ENCODE data around the gene UCMA. TPM values are rescaled to one million over a fixed set of nuclear protein-coding genes. Genes with fewer than 3 reads are reported as not detected.
A peak's percentile ranks its signal among the peaks of the same experiment; 100 is the strongest.

The UCMA gene
- total and polyA plus RNA-seq, 9 of the 15 experiments (the other 6 are each of a cell fraction or from before 2014, with no cell fraction given) = not detected

DNA sequence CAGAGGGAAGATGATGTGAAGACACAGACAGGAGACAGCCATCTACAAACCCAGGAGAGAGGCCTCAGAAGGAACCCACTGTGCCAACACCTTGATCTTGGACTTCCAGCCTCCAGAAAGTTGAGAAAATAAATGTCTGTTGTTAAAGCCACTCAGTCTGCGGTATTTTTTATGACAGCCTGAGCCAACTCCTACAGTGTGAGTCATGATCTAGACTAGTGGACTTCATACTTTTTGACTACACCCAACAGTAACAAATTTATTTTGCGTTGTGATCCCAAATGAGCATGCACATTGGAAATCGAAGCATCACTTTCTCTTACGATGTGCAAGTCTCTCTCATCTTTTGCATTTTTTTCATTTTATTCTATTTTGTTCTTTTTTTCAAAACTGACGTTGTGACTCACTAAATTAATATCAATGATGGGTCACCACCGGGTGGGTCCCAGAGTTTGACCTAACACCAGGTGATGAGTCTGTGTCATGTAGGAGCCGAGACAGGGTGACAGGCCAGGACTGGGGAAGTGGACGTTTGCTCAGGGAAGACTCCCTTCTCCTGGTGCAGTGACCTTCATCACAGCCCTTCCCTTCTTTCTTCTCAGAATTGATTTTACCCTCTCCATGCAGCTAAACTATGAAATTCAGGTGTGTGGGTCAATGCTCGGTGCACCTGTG lies 36.8 kb upstream of the UCMA start:
- Histone ChIP-seq H3K36me3 (ENCODE audit: control insufficient read depth, insufficient read depth, low read length) (no peaks in the 10 kb centered on the region), H3K9me1 (ENCODE audit: control insufficient read depth, insufficient read depth, low read length) (no peaks in the 10 kb centered on the region), H3K4me3 (no peak overlapping the region), H3K27ac (ENCODE audit: extremely low read depth, low read depth, low read length) (peak overlapping the region; percentile 52; the same call in 1 of the 3 replicates), H3K4me1 (replicated peaks in 1 of 2; ENCODE audit: control insufficient read depth in 2 of 2, insufficient read depth in 2 of 2, low read length in 2 of 2) (peaks cover 21 to 24% of the 10 kb centered on the region in 2 experiments; a peak in 4 of 5 replicates), H4K20me1 (replicated peaks; ENCODE audit: control insufficient read depth, insufficient read depth, low read length) (no peaks in the 10 kb centered on the region), H3K27me3 (ENCODE audit: control insufficient read depth in 2 of 2, insufficient read depth in 2 of 2, low read length in 2 of 2) (no peaks in the 10 kb centered on the region), H3K9me3 (replicated peaks; ENCODE audit: control insufficient read depth, insufficient read depth, low read depth, low read length) (no peaks in the 10 kb centered on the region), H3K9ac (ENCODE audit: insufficient read depth in 1 of 2, low read depth in 2 of 2, low read length in 2 of 2) (no peak overlapping the region; a peak in 1 of 4 replicates), H2AFZ (ENCODE audit: low read depth, low read length) (peak overlapping the region; percentile 93), H3K4me2 (ENCODE audit: insufficient read depth, low read length) (peak overlapping the region; percentile 73), H3K79me2 (ENCODE audit: control insufficient read depth, insufficient read depth, low read length) (no peaks in the 10 kb centered on the region)
- intact Hi-C loops (cut with micrococcal nuclease) = loop anchor here (1.0 to 10.0 kb wide), 4 partner anchors 31 to 106 kb away; partner anchors contain the start of gene MCM10
- DNase-seq (ENCODE audit: extremely low read depth in 1 of 4, low spot score in 3 of 4) = peak; percentile 20 to 30 (median 26)
- no TSS peak for BruUV-seq (replicated peaks)
- peak; percentile 51; the same call in 2 of the 3 replicates for ATAC-seq
- WGBS (ENCODE audit: insufficient coverage, low coverage, missing lambda C conversion rate) = 22% methylated on average over 8 of the region's 9 CpGs
- FAIRE-seq = no peak
- in situ Hi-C loops (cut with MboI) = no loop called here
- CTCF ChIA-PET (ENCODE audit: low intra/inter-chr PET ratio) = no interaction called here
- POLR2A ChIA-PET = no interaction called here
- TF ChIP-seq SREBF1 (IDR thresholded peaks at IDR 0.05; ENCODE audit: borderline replicate concordance, low read depth, low read length) = no peak
- peak; percentile 57; the same call in 1 of the 2 replicates for TF ChIP-seq ETV5 (CRISPR knock-in tag; IDR thresholded peaks at IDR 0.05; ENCODE audit: low read depth)
- TF ChIP-seq, protein P1, sequence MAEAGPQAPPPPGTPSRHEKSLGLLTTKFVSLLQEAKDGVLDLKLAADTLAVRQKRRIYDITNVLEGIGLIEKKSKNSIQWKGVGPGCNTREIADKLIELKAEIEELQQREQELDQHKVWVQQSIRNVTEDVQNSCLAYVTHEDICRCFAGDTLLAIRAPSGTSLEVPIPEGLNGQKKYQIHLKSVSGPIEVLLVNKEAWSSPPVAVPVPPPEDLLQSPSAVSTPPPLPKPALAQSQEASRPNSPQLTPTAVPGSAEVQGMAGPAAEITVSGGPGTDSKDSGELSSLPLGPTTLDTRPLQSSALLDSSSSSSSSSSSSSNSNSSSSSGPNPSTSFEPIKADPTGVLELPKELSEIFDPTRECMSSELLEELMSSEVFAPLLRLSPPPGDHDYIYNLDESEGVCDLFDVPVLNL (CRISPR knock-in tag; IDR thresholded peaks at IDR 0.05; ENCODE audit: low read depth) = no peak
- no peak for TF ChIP-seq CEBPB (tag; IDR thresholded peaks at IDR 0.05)
- 0 out of 2 replicates have a peak, but pooled peaks have one; percentile 6 for TF ChIP-seq PHF8 (IDR thresholded peaks at IDR 0.05; ENCODE audit: borderline replicate concordance, low read length)
- no peak for TF ChIP-seq NR2C2 (CRISPR knock-in tag; IDR thresholded peaks at IDR 0.05)
- no peak for TF ChIP-seq NR2C2 (tag; IDR thresholded peaks at IDR 0.05)
- no peak for TF ChIP-seq NFE2L1 (tag; IDR thresholded peaks at IDR 0.05; ENCODE audit: borderline replicate concordance, low read depth)
- 0 out of 2 replicates have a peak, but pooled peaks have one; percentile 22 for TF ChIP-seq TEAD4 (IDR thresholded peaks at IDR 0.05; ENCODE audit: low read length)
- no peak for TF ChIP-seq TEAD4 (CRISPR knock-in tag; IDR thresholded peaks at IDR 0.05; ENCODE audit: borderline replicate concordance)
- TF ChIP-seq JUND (IDR thresholded peaks at IDR 0.05; ENCODE audit: borderline replicate concordance, low read depth, low read length) = peak; percentile 32; the same call in 1 of the 2 replicates
- TF ChIP-seq JUND (tag; IDR thresholded peaks at IDR 0.05; ENCODE audit: borderline replicate concordance, low read depth, low read length) = peak; percentile 20; the same call in 1 of the 3 replicates
- TF ChIP-seq FOSL1 (tag; conservative IDR thresholded peaks at IDR 0.05) = peak; percentile 79
- TF ChIP-seq, protein P2, sequence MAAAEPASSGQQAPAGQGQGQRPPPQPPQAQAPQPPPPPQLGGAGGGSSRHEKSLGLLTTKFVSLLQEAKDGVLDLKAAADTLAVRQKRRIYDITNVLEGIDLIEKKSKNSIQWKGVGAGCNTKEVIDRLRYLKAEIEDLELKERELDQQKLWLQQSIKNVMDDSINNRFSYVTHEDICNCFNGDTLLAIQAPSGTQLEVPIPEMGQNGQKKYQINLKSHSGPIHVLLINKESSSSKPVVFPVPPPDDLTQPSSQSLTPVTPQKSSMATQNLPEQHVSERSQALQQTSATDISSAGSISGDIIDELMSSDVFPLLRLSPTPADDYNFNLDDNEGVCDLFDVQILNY (CRISPR knock-in tag; IDR thresholded peaks at IDR 0.05) = no peak
- 0 out of 2 replicates have a peak, but pooled peaks have one; percentile 6 for TF ChIP-seq NFE2 (IDR thresholded peaks at IDR 0.05; ENCODE audit: low read depth)
- TF ChIP-seq, protein P3, sequence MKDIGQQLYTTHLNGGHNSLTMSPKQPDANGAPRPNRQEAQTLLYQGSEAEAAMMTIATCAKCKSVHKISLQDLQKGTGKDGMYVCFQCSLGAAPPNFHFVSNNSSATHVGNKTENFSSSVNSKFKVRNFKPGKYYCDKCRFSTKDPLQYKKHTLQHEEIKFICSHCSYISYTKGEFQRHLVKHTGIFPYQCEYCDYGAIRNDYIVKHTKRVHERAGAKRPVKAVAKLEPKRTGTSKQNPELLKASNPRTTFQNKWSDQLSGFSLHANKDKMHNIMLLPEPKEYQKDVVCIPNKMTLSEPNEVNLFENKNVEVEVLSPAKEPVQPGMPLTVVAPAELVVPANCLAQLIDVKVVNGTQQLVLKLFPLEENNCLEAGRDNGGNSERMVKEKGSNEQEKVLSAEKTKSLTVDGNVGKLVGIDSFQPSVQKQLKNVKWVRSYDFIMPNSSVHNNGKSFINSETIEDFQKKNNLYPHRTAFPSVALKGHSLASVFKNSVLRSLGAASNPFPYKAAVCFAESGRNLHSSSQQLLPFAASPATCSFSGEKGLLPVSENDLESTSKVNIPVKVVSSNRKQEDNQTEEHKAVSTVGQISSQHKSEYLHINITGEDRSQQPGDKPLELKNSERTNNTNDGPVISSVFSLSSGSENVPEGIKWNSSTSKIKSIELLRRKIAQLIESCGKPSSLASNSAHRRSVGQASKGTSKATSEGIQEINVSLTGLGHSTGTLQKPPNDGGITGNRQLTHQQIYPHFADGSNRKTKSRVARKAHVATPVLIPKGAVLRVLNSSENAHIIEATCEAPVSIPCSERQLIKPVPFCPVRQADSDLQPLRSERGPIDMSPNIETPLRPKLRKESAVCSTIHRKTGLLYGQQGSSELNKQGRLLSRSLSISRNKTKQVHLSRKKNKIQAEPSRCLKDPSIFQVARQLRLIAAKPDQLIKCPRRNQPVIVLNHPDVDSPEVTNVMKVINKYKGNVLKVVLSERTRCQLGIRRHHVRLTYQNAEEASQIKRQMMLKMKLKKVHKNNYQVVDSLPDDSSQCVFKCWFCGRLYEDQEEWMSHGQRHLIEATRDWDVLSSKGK (CRISPR knock-in tag; IDR thresholded peaks at IDR 0.05) = no peak

All from K562 (cell line).